HG03442 (cell line): ENCODE measurements around the gene IL18.
A peak's percentile ranks its signal among the peaks of the same experiment; 100 is the strongest.
"Not testable (repeated sequence)": the region's sequence is repeated elsewhere in the genome, so short reads cannot be mapped to it uniquely, and the experiment has no call there.

Source experiments
- ATAC-seq: cut with Tn5 transposase; IDR thresholded peaks from one replicate; pipeline ENCODE4 v1.9.1; 2021; ENCODE audit warnings: mild to moderate bottlenecking, moderate library complexity; ENCODE audit not compliant: unreplicated experiment

Gene IL18

DNA sequence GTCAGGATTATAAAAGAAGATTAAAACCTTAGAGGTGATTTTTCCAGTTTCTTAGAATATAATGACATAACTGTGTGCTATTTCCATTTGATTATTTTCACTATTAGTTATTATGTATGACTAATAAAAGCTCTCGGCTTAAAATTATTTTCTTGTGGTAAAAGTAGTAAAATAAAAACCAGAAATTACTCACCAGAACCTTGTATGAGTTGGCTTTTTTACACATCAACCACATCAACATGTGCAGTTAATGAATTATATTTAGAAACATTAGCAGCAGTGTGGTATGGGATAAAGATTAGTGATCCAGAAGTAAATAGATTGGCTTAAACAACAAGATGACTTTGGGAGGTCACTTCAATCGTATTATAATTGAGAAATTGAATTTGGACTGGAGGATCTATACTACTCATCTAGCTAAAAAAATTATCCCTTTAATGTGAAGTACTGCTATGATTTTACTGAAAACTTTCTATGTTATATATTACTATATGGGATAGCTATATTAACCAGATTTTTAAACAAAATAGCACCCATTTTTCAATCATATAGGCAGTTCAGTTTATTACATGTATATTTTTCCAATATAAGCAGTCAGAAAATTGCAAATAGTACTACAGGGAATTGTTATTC lies 8.6 kb upstream of the IL18 start:
- ATAC-seq: peak; percentile 89

DNA sequence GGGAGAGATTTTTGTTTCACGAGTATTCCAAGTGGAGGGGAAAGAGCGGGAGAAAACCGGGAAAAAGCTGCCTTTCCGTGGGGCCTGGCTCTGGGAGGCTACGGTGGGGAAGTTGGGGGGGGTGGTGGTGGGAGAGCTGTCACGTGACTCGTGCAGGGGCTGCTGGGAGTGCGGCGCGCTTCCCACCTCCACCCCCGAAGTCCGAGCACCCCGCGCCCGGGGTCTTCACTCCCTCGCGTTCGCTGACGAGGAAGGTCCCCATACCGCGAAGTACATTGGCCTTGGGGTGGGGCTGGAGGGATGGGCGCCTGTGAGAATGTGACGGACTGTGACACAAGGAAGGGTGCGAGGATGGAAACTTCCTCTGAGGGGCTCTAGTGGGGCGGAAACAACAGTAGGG lies 3.3 kb upstream of the IL18 start, which contains the start of gene TEX12:
Gene TEX12, plus strand, starts transcription at position 228 of the 400 bp plus-strand sequence. CDS start 1,897 bp downstream, outside the sequence.
- ATAC-seq: no peak

DNA sequence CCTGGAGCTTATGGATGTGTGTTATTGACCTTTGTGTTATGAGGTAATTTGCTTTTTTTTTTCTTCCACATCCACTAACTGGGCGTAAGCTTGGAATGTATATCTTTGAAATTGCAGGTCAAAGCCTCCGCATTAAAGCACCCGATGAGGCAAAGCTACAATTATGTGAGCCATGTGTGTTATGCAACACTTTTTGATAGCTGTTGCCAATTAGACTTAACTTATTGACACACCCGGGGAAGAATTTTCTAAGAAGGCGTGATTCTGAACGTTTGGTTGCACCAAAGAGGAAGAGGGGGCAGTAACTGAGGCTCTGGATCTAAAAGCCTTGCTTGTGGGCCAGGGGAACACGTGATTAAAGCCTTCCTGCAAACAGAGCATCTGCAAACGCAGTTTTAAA lies 2.7 kb upstream of the IL18 start:
- no peak for ATAC-seq

DNA sequence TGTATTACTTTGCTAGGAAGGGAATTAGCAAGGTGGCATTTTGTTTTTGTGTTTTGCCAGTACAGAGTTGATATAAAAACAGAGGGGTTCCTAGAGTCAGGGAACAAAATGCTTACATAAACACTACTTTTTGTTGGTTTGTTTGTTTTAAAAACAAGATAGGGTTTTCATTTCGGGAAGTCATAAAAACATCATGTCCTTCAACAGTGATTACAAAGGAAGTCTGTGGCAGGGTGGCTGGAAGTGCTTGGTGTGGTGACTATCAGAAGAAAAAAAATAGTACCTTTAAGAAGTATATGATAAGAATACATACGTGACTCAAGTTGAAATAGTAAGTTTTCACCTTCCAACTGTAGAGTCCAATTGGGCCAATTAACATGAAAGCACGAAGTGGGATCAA lies 1.2 kb upstream of the IL18 start:
- ATAC-seq: no peak

DNA sequence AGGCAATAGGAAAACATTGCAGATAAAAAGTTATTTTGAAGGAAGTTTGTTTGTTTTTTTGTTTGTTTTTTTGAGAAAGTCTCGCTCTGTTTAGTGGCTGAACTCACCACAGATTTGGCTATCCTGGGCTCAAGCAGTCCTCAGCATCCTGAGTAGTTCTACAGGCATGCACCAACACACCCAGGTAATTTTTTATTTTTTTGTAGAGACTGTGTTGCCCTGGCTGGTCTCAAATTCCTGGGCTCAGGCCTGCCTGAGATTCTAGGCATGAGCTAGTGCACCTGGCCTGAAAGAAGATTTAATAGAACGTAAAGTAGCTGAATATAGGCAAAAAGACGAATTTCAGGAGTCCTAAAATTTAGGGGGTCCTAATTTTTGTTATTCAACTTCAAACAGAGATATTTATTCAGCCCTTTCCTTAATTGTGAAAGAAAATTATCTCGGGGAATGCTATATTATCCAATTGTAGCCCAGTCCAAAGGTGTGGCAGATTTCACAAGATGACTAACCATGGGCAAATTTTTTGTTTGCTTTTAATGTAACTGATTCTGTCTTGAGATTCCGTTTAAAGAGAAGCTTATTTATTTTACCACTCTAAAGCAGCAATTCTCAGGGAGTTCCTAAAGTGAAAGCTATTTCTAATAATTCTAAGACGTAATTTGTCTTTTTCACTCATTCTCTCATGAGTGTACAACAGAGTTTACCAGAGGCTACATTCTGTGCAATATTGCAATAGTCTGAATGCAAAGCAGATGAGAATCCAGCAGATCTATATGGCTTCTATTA lies 940 bp downstream of the IL18 start:
- no peak for ATAC-seq

DNA sequence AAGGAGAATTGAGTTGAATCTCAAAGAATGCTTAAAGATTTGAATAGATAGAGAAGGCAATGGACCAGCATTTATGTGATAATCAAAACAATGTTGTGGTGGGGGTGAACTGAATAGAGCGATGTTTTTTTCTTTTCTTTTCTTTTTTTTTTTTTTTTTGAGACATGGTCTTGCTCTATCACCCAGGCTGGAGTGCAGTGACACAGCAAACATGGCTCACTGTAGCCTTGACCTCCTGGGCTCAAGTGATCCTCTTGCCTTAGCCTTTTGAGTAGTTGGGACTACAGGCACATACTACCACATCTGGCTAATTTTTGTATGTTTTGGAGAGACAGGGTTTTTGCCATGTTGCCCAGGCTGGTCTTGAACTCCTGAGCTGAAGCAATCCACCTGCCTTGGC lies 1.7 kb downstream of the IL18 start:
- ATAC-seq: not testable (repeated sequence)

DNA sequence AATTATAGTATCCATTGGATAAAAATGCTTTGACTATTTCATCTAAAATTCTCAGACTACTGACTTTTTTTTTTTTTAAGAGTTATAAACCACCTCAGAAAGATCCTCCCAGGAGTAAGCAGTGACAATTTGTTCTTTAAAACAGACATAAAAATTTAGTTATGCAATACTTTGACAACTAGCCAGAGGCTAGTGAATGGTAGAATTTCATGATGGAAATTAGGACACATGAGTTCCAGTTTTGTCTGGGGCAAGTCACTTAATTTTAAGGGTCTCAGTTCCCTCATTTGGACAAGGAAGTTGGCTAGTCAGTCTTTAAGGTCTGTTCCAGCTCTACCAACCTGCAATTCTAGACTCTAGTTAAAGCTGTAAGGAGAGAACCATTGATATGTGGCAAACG lies 2.9 kb downstream of the IL18 start:
- ATAC-seq: no peak

DNA sequence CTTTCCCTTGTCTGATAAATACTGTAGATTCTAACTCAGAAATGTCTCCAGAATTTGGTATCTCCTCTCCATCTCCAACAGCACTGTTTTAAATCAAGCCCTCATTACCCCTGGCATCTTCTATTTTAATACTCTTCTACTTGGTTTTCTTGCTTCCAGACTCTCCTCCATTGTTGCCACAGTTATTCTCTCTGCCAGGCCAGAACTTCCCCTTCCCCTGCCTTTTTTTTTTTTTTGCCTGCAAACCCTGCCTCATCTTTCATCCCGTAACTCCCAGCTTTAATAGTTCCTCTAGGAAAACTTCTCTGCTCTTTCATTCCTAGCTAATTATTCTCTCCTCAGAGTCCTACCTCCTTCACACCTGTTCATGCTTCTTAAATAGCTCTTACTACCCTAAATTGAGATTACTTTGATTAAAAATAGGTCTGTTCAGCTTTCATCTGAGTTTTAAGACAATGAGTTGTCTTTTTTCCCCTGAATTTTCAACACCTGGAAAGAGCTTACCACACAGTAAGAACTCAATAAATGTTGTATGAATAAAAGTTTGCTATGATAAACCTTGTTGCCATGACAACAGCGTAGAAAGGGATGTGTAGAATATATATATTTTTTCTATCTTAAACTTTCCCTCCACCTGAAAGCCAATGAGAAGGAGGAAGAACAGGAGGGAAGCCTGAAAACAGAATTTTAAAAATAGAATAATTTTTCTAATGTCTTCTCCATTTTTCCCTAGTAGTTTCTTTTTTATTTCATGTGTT lies 3.6 kb downstream of the IL18 start:
- ATAC-seq: no peak

DNA sequence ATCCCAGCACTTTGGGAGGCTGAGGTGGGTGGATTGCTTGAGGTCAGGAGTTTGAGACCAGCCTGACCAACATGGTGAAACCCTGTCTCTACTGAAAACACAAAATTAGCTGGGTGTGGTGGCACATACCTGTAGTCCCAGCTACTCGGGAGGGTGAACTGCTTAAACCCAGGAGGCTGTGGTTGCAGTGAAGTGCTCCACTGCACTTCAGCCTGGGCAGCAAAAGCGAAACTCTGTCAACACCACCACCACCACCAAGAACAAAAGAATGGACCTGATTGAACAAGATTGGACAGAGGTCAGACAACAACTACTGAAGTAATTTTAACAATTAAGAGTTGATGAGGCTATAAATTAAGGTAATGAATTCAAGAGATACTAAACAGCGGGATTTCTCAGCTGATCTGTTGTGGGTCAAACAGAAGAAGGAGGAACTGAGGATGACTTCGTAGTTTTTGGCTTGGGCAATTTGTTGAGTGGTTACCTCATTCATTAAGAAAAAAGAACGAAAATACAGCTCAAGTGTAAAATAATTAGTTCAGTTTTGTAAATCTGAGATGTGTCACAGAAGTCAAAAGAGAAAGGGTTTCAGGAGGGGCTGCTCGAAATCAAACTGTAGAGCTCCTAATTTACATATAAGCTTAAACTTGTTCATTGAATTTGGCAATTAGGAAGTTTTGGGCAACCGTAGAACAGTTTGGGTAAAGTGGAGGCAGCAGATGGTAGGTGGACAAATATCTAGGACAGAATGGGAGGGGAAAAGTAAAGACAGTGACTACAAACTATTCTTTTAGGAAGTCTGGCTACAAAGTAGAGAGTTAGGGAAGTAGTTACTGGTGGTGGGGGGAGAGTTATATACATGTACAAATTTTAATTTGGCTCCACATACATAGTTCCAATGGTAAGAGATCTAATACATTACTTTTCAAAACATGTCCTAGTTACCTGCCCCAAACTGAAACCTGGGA lies 4.5 kb downstream of the IL18 start:
- ATAC-seq: no peak

DNA sequence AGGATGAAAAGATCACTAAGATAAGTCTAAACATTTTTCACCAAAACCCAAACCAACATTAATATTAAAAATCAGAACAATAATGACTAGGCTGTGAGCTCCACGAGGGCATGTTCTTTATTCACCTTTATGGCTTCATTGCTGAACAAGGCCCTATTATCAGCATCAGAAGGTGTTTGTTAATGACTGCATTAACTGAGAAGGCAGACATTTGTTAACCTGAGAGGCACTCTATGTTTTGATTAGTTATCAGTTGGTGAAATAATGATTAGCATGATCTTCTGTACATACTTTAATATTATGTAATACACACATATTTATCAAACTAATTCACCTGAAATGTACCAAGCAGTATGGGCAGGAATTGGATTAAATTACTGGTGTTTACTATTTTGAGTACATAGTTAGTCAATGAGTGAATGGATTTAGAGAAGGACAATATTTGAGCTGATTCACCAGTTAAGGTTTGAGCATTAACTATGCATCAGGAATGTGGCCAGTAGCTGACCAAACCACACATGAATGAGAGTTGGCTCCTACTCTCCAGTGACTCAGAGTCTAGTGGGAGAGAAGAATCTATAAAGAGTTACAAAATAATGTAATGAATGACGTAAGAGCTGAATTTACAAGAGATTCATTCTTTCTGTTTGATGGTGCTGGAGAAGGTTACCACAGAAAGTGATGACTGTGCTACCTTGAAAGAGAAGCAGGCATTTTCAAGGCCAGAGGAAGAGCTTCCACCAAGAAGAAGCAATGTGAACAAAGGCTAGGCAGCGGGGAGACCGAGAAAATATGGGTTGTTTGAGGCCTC lies 6.7 kb downstream of the IL18 start:
- ATAC-seq: no peak

DNA sequence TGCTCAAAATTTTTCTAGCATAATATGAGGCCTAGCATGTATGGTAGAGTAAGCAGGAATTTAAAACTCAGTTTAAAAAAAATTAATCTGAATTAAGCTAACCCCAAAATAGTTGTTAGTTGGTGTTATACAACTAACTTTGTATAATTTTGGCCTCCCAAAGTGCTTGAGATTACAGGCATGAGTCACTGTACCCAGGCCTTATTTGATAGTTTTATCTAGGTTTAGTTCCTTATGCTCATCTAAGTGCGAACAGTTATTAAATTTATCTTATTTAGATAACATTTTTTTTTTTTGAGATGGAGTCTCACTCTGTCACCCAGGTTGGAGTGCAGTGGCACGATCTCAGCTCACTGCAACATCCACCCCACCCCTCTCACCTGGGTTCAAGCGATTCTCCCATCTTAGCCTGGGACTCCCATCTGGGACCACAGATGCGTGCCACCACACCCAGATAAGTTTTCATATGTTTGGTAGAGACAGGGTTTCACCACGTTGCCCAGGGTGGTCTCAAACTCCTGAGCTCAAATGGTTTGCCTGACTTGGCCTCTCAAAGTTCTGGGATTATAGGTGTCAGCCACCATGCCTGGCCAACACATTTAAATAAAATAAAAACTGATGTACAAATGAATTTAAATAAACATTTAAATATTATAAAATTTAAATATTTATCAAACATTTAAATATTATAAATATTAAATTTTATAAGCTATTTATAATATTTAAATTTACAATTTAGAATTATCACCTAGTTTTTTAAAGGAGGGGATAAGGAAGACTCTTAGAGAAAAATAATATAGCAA lies 7.5 kb downstream of the IL18 start:
- no peak for ATAC-seq

DNA sequence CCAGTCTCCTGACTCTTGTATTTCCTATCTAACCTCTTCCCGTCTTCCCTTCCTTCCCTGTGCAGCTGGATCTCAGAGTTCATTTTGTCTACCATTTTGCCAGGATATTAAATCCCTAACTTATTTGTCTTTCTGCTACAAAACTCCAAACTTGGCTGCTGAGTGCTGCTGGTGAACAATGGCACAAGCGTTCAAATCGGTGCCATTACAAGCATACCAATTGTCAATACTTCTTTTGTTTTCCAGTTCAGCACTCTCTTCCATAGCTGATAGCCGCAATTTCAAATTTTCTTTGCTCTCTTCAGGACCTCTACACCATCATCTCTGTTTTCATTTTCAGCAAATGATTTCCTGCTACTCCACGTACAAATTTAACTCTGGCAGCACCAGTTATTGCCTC lies 13.4 kb downstream of the IL18 start:
- ATAC-seq: no peak

DNA sequence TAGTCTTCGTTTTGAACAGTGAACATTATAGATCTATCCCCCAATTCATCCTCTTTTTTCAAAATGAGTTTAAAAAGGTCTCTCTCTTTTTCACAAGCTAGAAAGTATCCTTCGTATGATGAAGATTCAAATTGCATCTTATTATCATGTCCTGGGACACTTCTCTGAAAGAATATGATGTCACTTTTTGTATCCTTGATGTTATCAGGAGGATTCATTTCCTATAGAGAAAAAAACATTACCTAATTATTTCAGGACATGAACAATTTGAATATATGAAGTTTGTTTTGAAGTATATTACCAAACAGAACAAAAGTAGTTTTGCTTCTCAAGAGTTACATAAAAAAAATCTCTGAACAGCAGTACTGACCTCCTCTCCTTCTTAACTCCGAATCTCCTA lies 20.3 kb downstream of the IL18 start:
- no peak for ATAC-seq

DNA sequence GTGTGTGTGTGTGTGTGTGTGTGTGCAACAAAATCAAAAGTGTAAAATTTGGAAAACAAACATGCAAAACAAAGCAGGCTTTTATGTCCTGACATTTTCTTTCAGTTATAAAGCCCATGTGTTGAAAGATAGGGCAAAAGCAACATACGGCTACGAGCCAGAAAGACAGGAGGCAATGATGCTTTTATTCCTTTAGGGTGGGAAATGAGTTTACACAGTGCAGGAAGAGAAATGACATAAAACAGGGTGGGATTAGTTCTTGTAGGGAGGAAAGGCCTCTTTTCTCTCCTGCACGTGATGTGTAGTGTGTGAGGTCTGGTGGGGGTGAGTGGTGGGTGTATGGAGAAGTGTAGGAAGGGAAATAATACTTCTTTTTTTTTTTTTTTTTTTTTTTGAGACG lies 29.4 kb downstream of the IL18 start:
- no peak for ATAC-seq

DNA sequence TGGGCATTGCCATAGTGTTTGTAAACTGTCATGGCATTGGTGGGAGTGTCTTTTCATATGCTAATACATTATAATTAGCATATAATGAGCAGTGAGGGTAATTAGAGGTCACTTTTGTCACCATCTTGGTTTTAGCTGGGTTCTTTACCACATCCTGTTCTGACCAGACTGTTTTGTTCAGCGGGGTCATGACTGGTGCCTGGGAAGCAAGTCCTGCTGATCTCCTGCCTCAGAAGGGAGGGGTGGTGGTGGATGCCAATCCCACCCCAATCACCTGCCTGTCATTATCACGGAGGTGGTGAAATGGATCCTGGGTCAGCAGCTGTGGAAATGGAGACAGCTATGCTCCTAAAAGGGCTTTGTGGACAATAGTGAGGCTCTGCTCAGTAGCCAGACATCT lies 31.2 kb downstream of the IL18 start:
- no peak for ATAC-seq

DNA sequence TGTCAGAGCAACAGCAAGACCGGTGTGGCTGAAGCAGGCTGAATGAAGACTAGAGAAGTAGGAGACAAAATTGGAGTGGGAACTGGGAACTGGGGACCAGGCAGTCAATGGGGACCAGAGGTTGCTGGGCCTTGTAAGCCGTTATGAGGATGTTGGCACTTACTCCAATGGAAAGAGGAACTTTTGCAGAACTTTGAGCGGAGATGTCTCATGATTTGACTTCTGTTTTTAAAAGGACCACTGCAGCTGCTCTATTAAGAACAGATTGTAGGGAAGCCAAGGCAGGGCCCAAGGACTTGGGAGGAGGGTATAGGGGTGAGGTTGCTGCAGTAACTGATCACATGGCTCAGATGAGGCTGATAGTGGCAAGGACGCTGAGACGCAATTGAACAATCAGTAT lies 34.2 kb downstream of the IL18 start:
- ATAC-seq: no peak

DNA sequence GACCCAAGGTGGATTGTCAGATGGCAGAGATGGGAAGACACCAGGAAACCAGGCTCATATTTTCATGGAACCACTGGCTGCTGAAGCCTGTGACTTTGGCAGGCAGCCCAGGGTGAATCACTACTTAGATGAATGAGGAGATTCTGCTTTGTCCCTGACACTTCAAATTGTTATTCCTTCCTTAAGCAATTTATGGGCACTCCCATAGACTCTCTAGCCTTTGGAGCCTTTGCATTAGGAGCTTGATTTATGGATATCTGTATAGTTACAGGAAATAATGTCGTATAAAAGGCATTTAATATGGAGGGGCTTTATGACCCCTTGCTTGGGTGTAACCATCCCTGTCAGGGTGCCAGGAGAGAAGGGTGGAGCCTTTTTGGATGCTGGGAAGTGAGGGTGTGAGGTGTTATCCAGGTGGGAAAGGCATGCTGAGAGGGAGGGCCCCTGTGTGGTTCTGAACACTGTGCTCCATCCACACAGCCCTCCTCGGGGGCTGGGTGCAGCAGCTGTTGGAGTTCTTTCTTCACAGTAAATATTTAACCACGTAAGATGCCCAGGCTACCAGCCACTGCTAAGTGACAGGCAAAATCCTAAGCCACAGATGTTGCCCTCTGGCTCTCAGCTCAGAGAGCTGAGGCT lies 35.3 kb downstream of the IL18 start:
- ATAC-seq: no peak

DNA sequence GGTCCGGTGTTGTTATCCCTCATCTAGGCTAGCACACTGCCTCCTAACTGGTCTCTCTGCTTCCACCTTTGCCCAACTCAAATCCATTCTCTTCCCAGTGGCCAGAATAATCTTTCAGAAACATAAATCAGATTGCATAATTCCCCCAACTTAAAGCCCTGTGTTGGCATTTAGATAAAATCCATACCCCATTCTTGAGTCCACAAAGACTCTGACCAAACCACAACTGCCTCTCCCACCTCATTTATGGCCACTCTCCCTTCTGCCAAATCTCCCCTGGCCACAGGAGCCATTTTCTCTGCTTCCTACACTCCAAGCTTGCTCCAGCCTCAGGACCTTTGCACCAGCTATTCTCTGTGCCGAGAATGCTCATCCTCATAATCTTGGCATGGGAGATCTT lies 36.8 kb downstream of the IL18 start:
- ATAC-seq: no peak

DNA sequence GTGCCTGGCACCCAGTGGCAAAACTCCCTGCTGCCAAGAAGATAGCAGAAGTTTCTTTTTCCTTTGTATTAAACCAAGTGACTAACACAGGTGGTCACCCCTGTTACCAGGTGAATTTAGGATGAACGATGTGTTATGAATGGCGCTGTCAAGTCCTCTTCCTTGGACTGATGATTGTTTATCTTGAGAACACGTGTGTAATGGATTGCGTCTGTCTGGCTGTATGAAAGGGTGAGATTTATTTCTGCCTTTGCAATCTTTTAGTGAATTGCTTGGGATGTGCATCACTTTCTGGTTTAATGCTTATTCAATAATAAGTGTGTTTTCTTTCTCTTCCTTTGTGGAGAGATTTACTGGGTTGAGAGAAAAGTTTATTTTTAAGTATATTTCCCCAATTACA lies 40.8 kb downstream of the IL18 start:
- no peak for ATAC-seq
